Stomach (tissue), 9 donors: ENCODE measurements around the gene VDAC1. TPM values are rescaled to one million over a fixed set of nuclear protein-coding genes. Genes with fewer than 3 reads are reported as not detected.
A peak's percentile ranks its signal among the peaks of the same experiment; 100 is the strongest.

Experiments used
- DNase-seq, 2 donors: peaks; one replicate each; pipeline versions ENCODE4 v3.0.0 to v3.0.0-alpha.2; 2013 to 2019
- H3K27ac ChIP-seq, 5 donors: fragments of 200-600 bp in 4 of 5; sonication (generic) in 4 of 5; one replicate each; pipeline ENCODE4 v1.5.1; 2013 to 2019; ENCODE audit warnings: mild to moderate bottlenecking in 1 of 5, moderate library complexity in 1 of 5
- H3K27me3 ChIP-seq, 3 donors: fragments of 200-600 bp; sonication (generic); one replicate each; pipeline ENCODE4 v1.5.1; 2017 to 2019; ENCODE audit warnings: mixed run types in 1 of 3
- H3K36me3 ChIP-seq, 4 donors: fragments of 200-600 bp; sonication (generic); 1 replicate in 3 of 4; 2 replicates in 1 of 4; pipeline ENCODE4 v1.5.1; 2016 to 2019
- H3K4me1 ChIP-seq, 4 donors: fragments of 200-600 bp; sonication (generic); one replicate each; pipeline ENCODE4 v1.5.1; 2016 to 2019
- H3K4me3 ChIP-seq, 4 donors: fragments of 200-600 bp; sonication (generic) in 3 of 4; one replicate each; pipeline ENCODE4 v1.5.1; 2016 to 2019; ENCODE audit warnings: mild to moderate bottlenecking in 1 of 4
- H3K9me3 ChIP-seq, 4 donors: fragments of 200-600 bp; sonication (generic); one replicate each; pipeline ENCODE4 v1.5.1; 2016 to 2019
- CTCF ChIP-seq, 7 experiments: fragments of 450-650 bp in 4 of 7; fragments of 200-600 bp in 3 of 7; sonication (generic) in 3 of 7; IDR thresholded peaks; one replicate each; pipeline ENCODE4 v1.5.1; 2016 to 2019; ENCODE audit warnings: antibody characterized with exemption in 7 of 7, control low read depth in 2 of 7, mild to moderate bottlenecking in 1 of 7
- EP300 ChIP-seq: sonication (generic); formaldehyde crosslinking; IDR thresholded peaks from one replicate; pipeline ENCODE4 v1.6.1; 2017; ENCODE audit warnings: antibody characterized with exemption
- POLR2A ChIP-seq, 4 donors: fragments of 450-650 bp; IDR thresholded peaks; one replicate each; pipeline ENCODE4 v1.6.1; 2016; ENCODE audit warnings: antibody characterized with exemption in 4 of 4, control low read depth in 2 of 4, mild to moderate bottlenecking in 1 of 4, moderate library complexity in 1 of 4
- POLR2AphosphoS5 ChIP-seq, 3 donors: sonication (generic); formaldehyde crosslinking; IDR thresholded peaks; one replicate each; pipeline ENCODE4 v1.6.1; 2016; ENCODE audit warnings: antibody characterized with exemption in 3 of 3
- WGBS, 5 donors: extraction: QIAGEN DNeasy Blood & Tissue Kit in 3 of 5; methylation state at CpG; one replicate each; pipeline versions ENCODE4 v1.1.5 to v1.1.7; 2013 to 2018; 5-methylcytosine and 5-hydroxymethylcytosine counted together
- intact Hi-C: fragments of 100-400 bp; cut with DNase I; formaldehyde crosslinking; loops from one replicate; pipeline ENCODE4 v1.15.1; 2023; ENCODE audit warnings: low total_unique reads
- polyA plus RNA-seq, 3 donors: library from polyadenylated mRNA; stranded (reverse); fragments of 200-250 nt; gene quantifications; one replicate each; pipeline ENCODE4 v1.2.3, GENCODE V29; 2013
- total RNA-seq, 5 donors: library from RNA; depleted of rRNA; stranded (reverse); fragments of >200 nt; gene quantifications; one replicate each; pipeline versions ENCODE4 v1.1.0 to v1.2.3, GENCODE V29; 2014 to 2016
- donor health status: healthy with polysubstance abuse.
- donor health status: Bipolar disorder and iron deficiency.
- donor health status: healthy.

VDAC1 gene
- total and polyA plus RNA-seq, 8 donors = 55.8 to 307 (median 147) TPM

DNA sequence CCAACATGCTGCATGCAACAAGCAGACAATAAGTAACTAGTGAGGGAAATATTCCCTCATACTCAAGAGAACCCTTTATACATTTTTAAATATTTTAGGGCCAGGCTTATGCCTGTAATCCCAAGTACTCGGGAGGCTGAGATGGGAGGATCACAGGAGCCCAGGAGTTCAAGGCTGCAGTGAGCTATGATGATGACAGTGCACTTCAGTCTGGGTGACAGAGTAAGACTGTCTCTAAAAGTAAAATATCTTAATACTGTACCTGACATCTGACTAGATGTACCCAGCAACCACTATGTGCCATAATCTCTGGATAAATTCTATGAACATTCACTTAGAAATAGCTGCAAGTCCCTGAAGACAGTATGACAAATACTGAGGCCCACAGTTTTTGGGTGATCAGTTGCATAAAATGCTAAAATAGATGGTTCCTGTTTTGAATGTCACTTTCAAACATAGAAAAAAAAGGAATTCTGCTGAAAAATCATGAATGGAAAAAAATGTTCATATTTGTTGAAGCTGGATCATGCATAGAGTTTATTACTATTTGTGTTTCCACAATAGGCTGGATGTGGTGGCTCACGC, 34.4 kb downstream of the VDAC1 start:
- no peak for DNase-seq
- no peak for TF ChIP-seq POLR2AphosphoS5 (IDR thresholded peaks at IDR 0.05)
- no peak for TF ChIP-seq EP300
- TF ChIP-seq CTCF (IDR thresholded peaks at IDR 0.05) = no peak
- no peak for TF ChIP-seq POLR2A (IDR thresholded peaks at IDR 0.05)
- Histone ChIP-seq H3K4me3 (no peak overlapping the region), H3K27ac (peak overlapping the region in 3 of 5 donors; percentile 5 to 96 (median 92)), H3K36me3 (peaks cover 35 to 50% (median 45%) of the 10 kb centered on the region in 4 donors), H3K27me3 (no peaks in the 10 kb centered on the region), H3K9me3 (no peaks in the 10 kb centered on the region), H3K4me1 (peaks cover 24 to 45% (median 33%) of the 10 kb centered on the region in 4 donors)
- 79 to 83% (median 81%) methylated on average over 2 of the region's 2 CpGs for WGBS, 5 donors
- intact Hi-C loops = no loop called here

DNA sequence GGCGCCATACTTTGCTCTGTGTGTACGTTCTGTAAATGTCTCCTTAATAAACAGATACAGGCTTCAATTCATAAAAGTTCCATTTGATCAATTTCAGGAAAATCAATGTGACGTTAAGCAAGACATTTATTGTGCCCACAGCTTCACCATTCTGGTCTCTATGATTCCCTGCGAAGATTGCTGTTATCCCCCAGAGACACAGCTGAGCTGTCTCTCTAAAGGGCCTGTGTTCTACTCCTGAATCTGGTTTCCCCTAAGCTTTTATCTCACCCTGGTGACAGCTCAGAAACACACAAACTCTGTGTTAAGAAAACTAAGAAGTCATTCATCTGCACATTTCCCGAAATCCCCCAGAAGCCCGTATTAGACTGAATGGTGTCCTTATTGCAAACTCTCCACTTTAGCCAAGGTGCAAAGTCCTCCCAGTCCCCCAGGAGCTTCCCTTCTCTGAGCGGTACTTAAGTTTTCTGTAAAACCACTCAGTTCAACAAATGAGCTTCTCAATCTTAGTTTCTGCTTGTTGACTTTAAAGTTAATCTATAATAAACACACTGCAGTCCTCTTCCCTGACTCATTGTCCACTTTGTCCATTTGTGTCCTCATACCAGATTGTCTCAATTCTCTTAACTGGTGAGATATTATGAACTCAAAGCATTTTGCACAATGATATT, 35.0 kb downstream of the VDAC1 start:
- WGBS, 5 donors = 57 to 71% (median 64%) methylated on average over 7 of the region's 7 CpGs
- Histone ChIP-seq H3K36me3 (peaks cover 28 to 44% (median 39%) of the 10 kb centered on the region in 4 donors), H3K27me3 (no peaks in the 10 kb centered on the region), H3K27ac (peak overlapping the region; percentile 18 to 96 (median 94)), H3K9me3 (no peaks in the 10 kb centered on the region), H3K4me3 (peak overlapping the region in 1 of 4 donors; percentile 94), H3K4me1 (peaks cover 26 to 49% (median 36%) of the 10 kb centered on the region in 4 donors)
- peak in 1 of 2 donors; percentile 20 for DNase-seq
- intact Hi-C loops = no loop called here
- TF ChIP-seq EP300 = no peak
- TF ChIP-seq POLR2AphosphoS5 (IDR thresholded peaks at IDR 0.05) = peak in 1 of 3 donors; percentile 37
- no peak for TF ChIP-seq POLR2A (IDR thresholded peaks at IDR 0.05)

- Histone ChIP-seq H3K27me3 (no peaks in the 10 kb centered on the region), H3K9me3 (no peaks in the 10 kb centered on the region), H3K27ac (peak within 1 kb of the TSS; percentile 87 to 96 (median 94)), H3K4me3 (peak within 1 kb of the TSS; percentile 84 to 94 (median 92)), H3K36me3 (peaks cover 15 to 36% (median 28%) of the 10 kb centered on the region in 4 donors), H3K4me1 (peaks cover 26 to 51% (median 36%) of the 10 kb centered on the region in 4 donors)
- peak; percentile 97 to 99 for DNase-seq
- 0 to 1% (median 0%) methylated on average over 35 to 48 of the region's 48 CpGs for WGBS, 5 donors
- intact Hi-C loops = no loop called here
- TF ChIP-seq POLR2AphosphoS5 (IDR thresholded peaks at IDR 0.05) (peak; percentile 89 to 99 (median 95)), POLR2A (IDR thresholded peaks at IDR 0.05) (peak in 1 of 4 donors; percentile 67), CTCF (IDR thresholded peaks at IDR 0.05) (peak in 2 of 7 experiments; percentile 17 to 46), EP300 (no peak)
Measured at GRCh38 chr5:133968204-133968980, 36.4 kb downstream of the VDAC1 start, which contains the start of gene C5orf15. Gene C5orf15 (minus strand): TSS chr5:133968625. CDS start chr5:133968584, 41 bp downstream.

DNA sequence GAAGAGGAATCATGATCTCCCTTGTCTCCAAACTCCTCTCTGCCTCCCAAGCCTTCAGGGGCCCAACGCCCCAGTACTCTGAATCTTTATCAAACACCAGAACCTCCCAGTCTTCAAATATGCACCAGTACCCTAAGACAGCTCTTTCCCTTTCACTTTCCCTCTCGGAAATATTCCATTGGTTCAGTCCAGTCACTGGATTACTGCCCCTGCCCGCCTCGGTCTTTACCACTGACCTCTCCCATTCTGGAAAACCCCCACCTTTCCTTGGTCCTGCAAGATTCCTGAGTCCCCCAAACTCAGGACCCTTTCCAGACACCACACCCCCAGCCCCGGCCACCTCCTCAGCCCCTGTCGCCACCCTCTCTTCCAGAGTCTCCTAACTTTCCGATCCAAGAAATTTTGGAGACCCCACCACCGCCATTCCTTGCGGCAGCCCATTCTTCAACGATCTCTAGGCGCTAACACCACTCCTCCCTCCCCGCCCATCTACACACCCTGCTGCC, 37.0 kb downstream of the VDAC1 start:
- TF ChIP-seq POLR2AphosphoS5 (IDR thresholded peaks at IDR 0.05) = peak in 2 of 3 donors; percentile 18 to 29
- TF ChIP-seq EP300 = no peak
- TF ChIP-seq POLR2A (IDR thresholded peaks at IDR 0.05) = no peak
- DNase-seq = peak; percentile 28 to 70
- H3K27ac ChIP-seq = peak overlapping the region; percentile 87 to 96 (median 94)

More for the DNA sequence above, 37.0 kb downstream of the VDAC1 start:
- Histone ChIP-seq H3K4me1 (peaks cover 26 to 57% (median 36%) of the 10 kb centered on the region in 4 donors), H3K36me3 (peaks cover 9 to 30% (median 21%) of the 10 kb centered on the region in 4 donors), H3K4me3 (peak overlapping the region; percentile 84 to 94 (median 92)), H3K9me3 (no peaks in the 10 kb centered on the region), H3K27me3 (no peaks in the 10 kb centered on the region)
- WGBS, 5 donors = 0 to 1% (median 1%) methylated on average over 12 of the region's 12 CpGs
- intact Hi-C loops = no loop called here
